Fibroblast of villous mesenchyme (primary cell): ENCODE results near the gene TVP23A. TPM values are rescaled to one million over a fixed set of nuclear protein-coding genes. Genes with fewer than 3 reads are reported as not detected.

Experiments
- DNase-seq: peaks from one replicate; pipeline ENCODE4 v3.0.0-alpha.2; 2010; ENCODE audit warnings: low read depth
- H3K4me3 ChIP-seq: 2 replicates; pipeline ENCODE4 v1.5.1; 2011; ENCODE audit warnings: low read depth, mild to moderate bottlenecking, low read length
- total RNA-seq: library from RNA; depleted of rRNA; stranded (reverse); fragments of >200 nt; gene quantifications from 2 replicates; pipeline ENCODE4 v1.2.3, GENCODE V29; 2012
- TF ChIP-seq, protein P1 (sequence below): IDR thresholded peaks from 2 replicates; pipeline ENCODE4 v1.5.1; 2012; ENCODE audit warnings: low read depth, mild to moderate bottlenecking, low read length; ENCODE audit not compliant: insufficient read depth

Gene TVP23A
- total RNA-seq, 1 donor = not detected

DNA sequence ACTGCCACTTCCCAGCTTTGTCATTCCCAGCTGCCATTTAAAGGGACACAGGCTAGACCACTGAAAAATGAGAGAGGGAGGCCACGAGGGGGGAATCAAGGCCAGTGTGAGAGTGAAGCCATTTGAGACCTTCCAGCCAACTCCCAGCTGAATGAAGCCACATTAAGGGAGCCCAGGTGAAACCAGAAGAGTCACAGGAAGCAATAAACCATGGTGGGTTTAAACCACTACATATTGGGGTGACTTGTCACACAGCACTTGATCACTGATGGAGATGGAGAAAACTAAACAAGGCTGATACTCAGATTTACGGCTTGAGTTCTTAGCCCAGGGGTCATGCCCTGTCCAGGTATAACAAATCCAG is 77.8 kb downstream of the TVP23A start:
- H3K4me3 ChIP-seq = no peak overlapping the region
- DNase-seq = no peak
- TF ChIP-seq, protein P1, sequence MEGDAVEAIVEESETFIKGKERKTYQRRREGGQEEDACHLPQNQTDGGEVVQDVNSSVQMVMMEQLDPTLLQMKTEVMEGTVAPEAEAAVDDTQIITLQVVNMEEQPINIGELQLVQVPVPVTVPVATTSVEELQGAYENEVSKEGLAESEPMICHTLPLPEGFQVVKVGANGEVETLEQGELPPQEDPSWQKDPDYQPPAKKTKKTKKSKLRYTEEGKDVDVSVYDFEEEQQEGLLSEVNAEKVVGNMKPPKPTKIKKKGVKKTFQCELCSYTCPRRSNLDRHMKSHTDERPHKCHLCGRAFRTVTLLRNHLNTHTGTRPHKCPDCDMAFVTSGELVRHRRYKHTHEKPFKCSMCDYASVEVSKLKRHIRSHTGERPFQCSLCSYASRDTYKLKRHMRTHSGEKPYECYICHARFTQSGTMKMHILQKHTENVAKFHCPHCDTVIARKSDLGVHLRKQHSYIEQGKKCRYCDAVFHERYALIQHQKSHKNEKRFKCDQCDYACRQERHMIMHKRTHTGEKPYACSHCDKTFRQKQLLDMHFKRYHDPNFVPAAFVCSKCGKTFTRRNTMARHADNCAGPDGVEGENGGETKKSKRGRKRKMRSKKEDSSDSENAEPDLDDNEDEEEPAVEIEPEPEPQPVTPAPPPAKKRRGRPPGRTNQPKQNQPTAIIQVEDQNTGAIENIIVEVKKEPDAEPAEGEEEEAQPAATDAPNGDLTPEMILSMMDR = no peak

DNA sequence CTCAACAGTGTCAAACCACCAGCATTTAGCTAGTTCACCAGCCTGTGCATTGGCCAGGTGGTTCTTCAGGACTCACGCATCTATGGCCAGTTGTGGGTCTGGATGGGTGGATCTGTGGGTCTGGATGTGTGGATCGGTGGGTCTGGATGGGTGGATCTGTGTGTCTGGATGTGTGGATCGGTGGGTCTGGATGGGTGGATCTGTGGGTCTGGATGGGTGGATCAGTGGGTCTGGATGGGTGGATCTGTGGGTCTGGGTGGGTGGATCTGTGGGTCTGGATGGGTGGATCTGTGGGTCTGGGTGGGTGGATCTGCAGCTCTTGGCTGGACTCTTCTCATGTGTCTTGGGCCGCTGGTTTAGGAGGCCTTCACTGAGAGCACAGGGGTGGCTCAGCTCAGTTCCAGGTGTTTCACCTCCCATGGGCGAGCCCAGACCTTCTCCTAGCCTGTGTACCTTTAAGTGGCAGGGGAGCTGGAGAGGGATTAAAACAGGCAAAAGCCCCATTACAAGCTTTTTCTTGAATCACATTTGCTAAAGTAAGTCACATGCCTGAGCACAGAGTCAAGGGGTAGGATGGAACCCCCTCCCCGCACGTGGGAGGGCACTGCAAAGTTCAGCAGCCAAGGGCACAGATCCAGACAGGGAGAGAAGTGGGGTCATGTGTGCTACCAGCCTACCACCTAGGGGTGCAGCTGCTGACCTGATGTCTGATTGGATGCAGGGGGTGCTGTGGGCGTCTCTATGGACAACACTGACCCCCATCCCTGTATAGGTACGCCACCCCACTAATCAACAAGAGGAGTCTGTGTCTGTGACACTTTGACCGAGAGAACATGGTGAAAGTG is 78.4 kb downstream of the TVP23A start:
- no peak for DNase-seq
- TF ChIP-seq, protein P1 = no peak
- H3K4me3 ChIP-seq = no peak overlapping the region

DNA sequence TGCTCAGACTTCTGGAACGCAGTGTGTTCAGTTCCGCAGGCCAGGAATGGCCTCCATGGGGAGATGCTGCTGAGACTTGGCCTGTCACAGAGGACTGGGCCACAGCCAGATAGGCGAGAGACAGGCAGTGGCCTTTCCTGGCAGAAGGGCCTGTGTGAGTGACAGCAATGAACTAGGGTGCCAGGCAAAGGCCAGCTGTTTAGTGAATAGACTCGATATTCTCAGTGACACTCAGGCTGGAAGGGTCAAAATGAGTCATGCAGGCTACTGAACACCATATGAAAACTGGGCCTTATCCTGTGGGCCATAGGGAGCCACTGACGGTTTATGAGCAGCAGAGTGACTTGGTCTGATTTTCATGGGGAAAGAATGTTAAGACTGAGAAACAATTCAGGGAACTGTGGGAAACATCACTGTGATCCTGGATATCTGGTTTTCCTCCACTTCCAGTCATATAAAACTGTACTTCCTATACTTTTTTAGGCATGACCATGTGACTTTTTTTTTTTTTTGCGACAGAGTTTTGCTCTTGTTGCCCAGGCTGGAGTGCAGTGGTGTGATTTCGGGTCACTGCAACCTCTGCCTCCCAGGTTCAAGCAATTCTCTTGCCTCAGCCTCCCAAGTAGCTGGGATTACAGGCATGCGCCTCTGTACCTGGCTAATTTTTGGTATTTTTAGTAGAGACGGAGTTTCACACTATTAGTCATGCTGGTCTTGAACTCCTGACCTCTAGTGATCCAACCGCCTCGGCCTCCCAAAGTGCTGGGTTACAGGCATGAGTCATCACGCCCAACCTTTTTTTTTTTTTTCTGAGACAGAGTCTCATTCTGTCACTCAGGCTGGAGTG is 80.1 kb downstream of the TVP23A start:
- TF ChIP-seq, protein P1 = no peak
- no peak overlapping the region for H3K4me3 ChIP-seq
- DNase-seq = peak; percentile 90

DNA sequence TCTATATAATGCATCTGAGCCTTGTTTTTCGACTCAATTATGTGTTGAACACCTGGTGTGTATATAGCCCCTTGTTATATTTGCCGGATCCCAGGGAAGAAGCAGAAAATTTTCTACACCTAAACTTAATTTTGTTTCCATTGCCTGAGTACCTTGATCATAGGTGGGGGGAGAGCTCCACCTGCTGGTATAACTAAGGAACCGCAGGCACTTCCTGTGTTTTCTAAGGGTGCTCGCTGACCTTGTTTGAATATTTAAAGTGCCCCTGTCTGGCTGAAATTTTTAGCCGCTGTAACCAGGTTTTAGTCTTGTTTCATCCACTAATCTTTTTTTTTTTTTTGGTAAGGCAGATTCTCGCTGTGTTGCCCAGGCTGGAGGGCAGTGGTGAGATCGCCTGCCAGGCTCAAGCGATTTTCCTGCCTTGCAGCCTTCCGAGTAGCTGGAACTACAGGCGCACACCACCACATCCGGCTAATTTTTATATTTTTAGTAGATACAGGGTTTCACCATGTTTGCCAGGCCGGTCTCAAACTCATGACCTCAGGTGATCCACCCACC is 81.4 kb downstream of the TVP23A start:
- TF ChIP-seq, protein P1 = peak; percentile 94
- peak; percentile 74 for DNase-seq
- H3K4me3 ChIP-seq = no peak overlapping the region

DNA sequence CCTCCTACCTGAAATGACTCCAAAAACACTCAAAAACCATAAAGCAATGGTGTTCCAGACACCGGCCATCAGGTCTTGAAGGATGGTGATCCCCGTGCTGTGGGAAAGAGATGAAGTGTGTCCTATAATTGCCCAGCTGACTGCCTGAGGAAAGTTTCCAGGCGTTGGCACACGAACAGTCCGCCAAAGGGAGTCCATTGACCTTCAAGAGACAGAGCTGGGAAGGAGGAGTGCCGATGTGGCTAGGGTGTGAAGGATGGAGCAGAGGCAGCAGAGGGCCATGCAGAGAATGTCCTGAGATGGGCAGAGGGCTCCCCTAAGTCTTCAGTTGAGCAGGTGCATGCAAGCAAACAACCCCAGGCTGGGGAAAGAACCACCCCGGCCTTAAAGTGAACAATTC is 86.8 kb downstream of the TVP23A start:
- TF ChIP-seq, protein P1 = no peak
- DNase-seq = no peak
- H3K4me3 ChIP-seq = no peak overlapping the region

DNA sequence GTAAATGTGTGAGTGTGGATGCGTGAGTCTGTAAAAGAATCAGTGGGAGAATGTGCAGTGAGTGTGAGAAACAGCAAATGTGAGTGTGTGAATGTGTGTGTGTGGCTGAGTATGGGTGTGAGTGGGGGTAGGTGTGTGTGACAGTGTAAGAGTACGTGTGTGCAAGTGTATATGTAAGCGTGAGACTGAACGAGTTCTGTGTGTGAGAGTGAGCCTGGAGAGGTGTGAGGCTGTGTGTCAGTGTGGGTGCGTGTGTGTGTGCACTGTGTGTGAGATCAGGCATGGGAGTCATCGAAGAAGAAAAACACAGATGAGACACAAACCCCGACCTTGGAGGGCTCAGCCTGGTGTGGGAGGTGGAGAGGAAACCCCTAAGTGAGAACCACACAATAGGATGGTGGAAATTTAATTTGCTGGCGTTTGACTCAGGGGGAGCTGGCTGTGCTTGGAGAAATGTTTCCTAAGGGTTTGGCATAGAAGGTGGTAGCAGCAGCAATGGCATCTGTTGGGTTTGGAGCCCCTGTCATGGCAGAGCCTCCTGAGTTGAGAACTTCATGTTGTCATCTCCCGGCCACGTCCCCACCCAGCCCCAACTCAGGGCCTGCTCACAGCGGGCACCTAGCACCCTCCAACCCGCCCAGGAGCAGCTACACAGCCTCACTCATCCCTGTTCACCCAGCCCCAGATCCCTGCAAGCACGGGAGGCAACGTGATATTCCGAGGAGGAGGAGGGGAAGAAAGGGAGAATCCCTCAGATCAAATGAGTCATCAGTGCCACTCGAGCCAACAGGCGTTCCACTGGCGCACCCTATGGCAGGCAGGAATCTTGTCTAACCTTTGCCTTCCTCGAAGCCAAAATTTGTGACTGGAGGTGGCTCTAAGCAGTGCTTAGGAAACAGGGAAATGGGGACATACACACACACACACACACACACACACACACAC is 89.2 kb downstream of the TVP23A start:
- peak; percentile 17 for DNase-seq
- TF ChIP-seq, protein P1 = no peak

More for the DNA sequence above, 89.2 kb downstream of the TVP23A start:
- no peak overlapping the region for H3K4me3 ChIP-seq
